Mucosa of rectum (tissue), 2 donors: ENCODE data around the gene PMF1.

Source experiments
- H3K27ac ChIP-seq, 2 donors: one replicate each; pipeline ENCODE4 v1.7.0; 2013; ENCODE audit warnings: inconsistent platforms in 2 of 2, low read depth in 2 of 2, low read length in 2 of 2
- H3K27me3 ChIP-seq, 2 donors: one replicate each; pipeline ENCODE4 v1.7.0; 2013; ENCODE audit warnings: low read length in 2 of 2; ENCODE audit not compliant: control insufficient read depth in 2 of 2, insufficient read depth in 2 of 2
- H3K36me3 ChIP-seq, 2 donors: one replicate each; pipeline ENCODE4 v1.7.0; 2013; ENCODE audit warnings: low read length in 2 of 2; ENCODE audit not compliant: control insufficient read depth in 2 of 2, insufficient read depth in 2 of 2
- H3K4me1 ChIP-seq, 2 donors: one replicate each; pipeline ENCODE4 v1.7.0; 2013; ENCODE audit warnings: low read length in 2 of 2, mild to moderate bottlenecking in 1 of 2; ENCODE audit not compliant: control insufficient read depth in 2 of 2, insufficient read depth in 2 of 2
- H3K4me3 ChIP-seq, 2 donors: one replicate each; pipeline ENCODE4 v1.7.0; 2013; ENCODE audit warnings: low read length in 2 of 2
- H3K9ac ChIP-seq, 2 donors: one replicate each; pipeline ENCODE4 v1.7.0; 2013; ENCODE audit warnings: low read length in 2 of 2, low read depth in 1 of 2, mild to moderate bottlenecking in 1 of 2
- H3K9me3 ChIP-seq, 2 donors: one replicate each; pipeline ENCODE4 v1.7.0; 2013; ENCODE audit warnings: low read length in 2 of 2; ENCODE audit not compliant: control insufficient read depth in 2 of 2
- donor health status: healthy.
- donor health status: Normal muscosa, but diverticular disease.

The PMF1 gene

GRCh38 chr1:156212833-156213643 lies at the start of gene PMF1:
TSS of gene PMF1 (plus strand) at chr1:156213007. CDS start at chr1:156213016, 9 bp downstream.
- Histone ChIP-seq H3K4me3 (peak within 1 kb of the TSS; percentile 94 to 100), H3K27ac (peak within 1 kb of the TSS; percentile 96 to 97), H3K36me3 (peaks cover 9 to 20% of the 10 kb centered on the region in 2 donors), H3K9ac (peak within 1 kb of the TSS; percentile 91 to 95), H3K27me3 (no peaks in the 10 kb centered on the region), H3K4me1 (peaks cover 4 to 7% of the 10 kb centered on the region in 2 donors), H3K9me3 (no peaks in the 10 kb centered on the region)

GRCh38 chr1:156163712-156164111 lies 49.1 kb upstream of the PMF1 start:
- Histone ChIP-seq H3K36me3 (no peaks in the 10 kb centered on the region), H3K4me3 (no peak overlapping the region), H3K4me1 (peaks cover 2% of the 10 kb centered on the region in 2 donors), H3K9ac (no peak overlapping the region), H3K27me3 (no peaks in the 10 kb centered on the region), H3K27ac (no peak overlapping the region), H3K9me3 (no peaks in the 10 kb centered on the region)

- H3K36me3 ChIP-seq, result no peaks in the 10 kb centered on the region
- H3K4me1 ChIP-seq, result peaks cover 2% of the 10 kb centered on the region in 2 donors
- H3K27me3 ChIP-seq, result no peaks in the 10 kb centered on the region
- H3K9me3 ChIP-seq, result no peaks in the 10 kb centered on the region
- H3K4me3 ChIP-seq, result no peak overlapping the region
- no peak overlapping the region for H3K9ac ChIP-seq
- no peak overlapping the region for H3K27ac ChIP-seq
Measured at GRCh38 chr1:156164125-156164831, 48.5 kb upstream of the PMF1 start.

GRCh38 chr1:156165083-156165482 lies 47.7 kb upstream of the PMF1 start:
- Histone ChIP-seq H3K4me3 (no peak overlapping the region), H3K36me3 (no peaks in the 10 kb centered on the region), H3K27ac (no peak overlapping the region), H3K27me3 (no peaks in the 10 kb centered on the region), H3K9ac (no peak overlapping the region), H3K4me1 (peaks cover 2% of the 10 kb centered on the region in 2 donors), H3K9me3 (no peaks in the 10 kb centered on the region)

- Histone ChIP-seq H3K36me3 (no peaks in the 10 kb centered on the region), H3K9me3 (no peaks in the 10 kb centered on the region), H3K9ac (no peak overlapping the region), H3K4me3 (no peak overlapping the region), H3K27me3 (no peaks in the 10 kb centered on the region), H3K27ac (no peak overlapping the region), H3K4me1 (no peaks in the 10 kb centered on the region)
Measured at GRCh38 chr1:156167536-156167935, 45.3 kb upstream of the PMF1 start.

GRCh38 chr1:156172696-156173470 lies 39.9 kb upstream of the PMF1 start:
- H3K27ac ChIP-seq, result no peak overlapping the region
- no peaks in the 10 kb centered on the region for H3K27me3 ChIP-seq
- H3K36me3 ChIP-seq, result peaks cover 0 to 12% of the 10 kb centered on the region in 2 donors
- H3K4me3 ChIP-seq, result no peak overlapping the region
- H3K9me3 ChIP-seq, result no peaks in the 10 kb centered on the region
- no peak overlapping the region for H3K9ac ChIP-seq
- no peaks in the 10 kb centered on the region for H3K4me1 ChIP-seq

- H3K9ac ChIP-seq, result no peak overlapping the region
- no peak overlapping the region for H3K4me3 ChIP-seq
- no peaks in the 10 kb centered on the region for H3K27me3 ChIP-seq
- H3K27ac ChIP-seq, result no peak overlapping the region
- peaks cover 0 to 3% of the 10 kb centered on the region in 2 donors for H3K4me1 ChIP-seq
- H3K36me3 ChIP-seq, result peaks cover 0 to 12% of the 10 kb centered on the region in 2 donors
- H3K9me3 ChIP-seq, result no peaks in the 10 kb centered on the region
Measured at GRCh38 chr1:156176610-156177210, 36.1 kb upstream of the PMF1 start.

GRCh38 chr1:156177919-156178654 lies 34.7 kb upstream of the PMF1 start:
- H3K27ac ChIP-seq, result no peak overlapping the region
- no peaks in the 10 kb centered on the region for H3K27me3 ChIP-seq
- H3K9me3 ChIP-seq, result no peaks in the 10 kb centered on the region
- H3K4me3 ChIP-seq, result no peak overlapping the region
- peaks cover 0 to 7% of the 10 kb centered on the region in 2 donors for H3K36me3 ChIP-seq
- H3K9ac ChIP-seq, result no peak overlapping the region
- H3K4me1 ChIP-seq, result peaks cover 0 to 3% of the 10 kb centered on the region in 2 donors

GRCh38 chr1:156180471-156180870 lies 32.3 kb upstream of the PMF1 start:
- H3K4me3 ChIP-seq, result no peak overlapping the region
- peaks cover 3 to 4% of the 10 kb centered on the region in 2 donors for H3K4me1 ChIP-seq
- no peaks in the 10 kb centered on the region for H3K27me3 ChIP-seq
- H3K9ac ChIP-seq, result no peak overlapping the region
- H3K9me3 ChIP-seq, result no peaks in the 10 kb centered on the region
- H3K36me3 ChIP-seq, result peaks cover 0 to 3% of the 10 kb centered on the region in 2 donors
- no peak overlapping the region for H3K27ac ChIP-seq
